SHP77 (cell line): Measurements from ENCODE around the gene GGCT.

Source experiments
- DNase-seq, 2 experiments: peaks; one replicate each; lab custom pipeline; 2025; lab: John Stamatoyannopoulos, UW

GGCT gene

DNA sequence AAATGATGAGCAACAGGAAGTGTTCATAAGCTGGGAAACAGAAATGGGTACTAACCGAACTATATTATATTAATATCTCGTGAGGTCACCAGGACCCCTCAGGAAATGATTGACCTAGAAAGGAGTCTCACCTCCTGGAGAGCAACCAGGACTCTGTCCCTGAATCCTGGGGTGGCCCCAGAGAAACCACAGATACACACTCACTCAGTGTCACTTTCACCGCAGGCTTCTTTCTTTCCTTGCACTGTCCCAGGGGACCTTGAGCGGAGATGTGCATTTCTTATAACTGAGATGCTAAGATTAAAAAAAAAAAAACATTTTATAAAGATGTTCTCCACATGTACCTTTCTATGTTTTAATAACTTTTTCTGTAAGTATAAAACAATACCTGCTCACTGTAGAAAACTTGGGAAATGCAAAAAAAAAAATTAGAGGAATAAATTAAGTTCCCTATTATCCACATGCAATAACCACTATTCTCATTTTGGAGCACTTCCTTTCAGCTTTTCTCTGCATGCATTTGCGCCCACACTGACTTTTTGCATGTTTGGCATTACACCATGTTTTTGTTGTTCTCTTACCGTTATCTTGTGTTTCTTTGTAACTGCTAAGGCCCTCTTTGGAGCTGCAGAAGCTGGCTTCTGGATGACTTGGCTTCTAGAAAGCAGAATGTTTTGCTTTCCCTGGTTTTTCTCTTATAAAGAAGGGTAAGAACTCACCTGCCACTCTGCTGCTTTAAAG, 41.1 kb downstream of the GGCT start:
- DNase-seq: no peak

GRCh38 chr7:30462179-30462578, 42.5 kb downstream of the GGCT start:
- no peak for DNase-seq

GRCh38 chr7:30460246-30460633, 44.4 kb downstream of the GGCT start:
- no peak for DNase-seq

DNA sequence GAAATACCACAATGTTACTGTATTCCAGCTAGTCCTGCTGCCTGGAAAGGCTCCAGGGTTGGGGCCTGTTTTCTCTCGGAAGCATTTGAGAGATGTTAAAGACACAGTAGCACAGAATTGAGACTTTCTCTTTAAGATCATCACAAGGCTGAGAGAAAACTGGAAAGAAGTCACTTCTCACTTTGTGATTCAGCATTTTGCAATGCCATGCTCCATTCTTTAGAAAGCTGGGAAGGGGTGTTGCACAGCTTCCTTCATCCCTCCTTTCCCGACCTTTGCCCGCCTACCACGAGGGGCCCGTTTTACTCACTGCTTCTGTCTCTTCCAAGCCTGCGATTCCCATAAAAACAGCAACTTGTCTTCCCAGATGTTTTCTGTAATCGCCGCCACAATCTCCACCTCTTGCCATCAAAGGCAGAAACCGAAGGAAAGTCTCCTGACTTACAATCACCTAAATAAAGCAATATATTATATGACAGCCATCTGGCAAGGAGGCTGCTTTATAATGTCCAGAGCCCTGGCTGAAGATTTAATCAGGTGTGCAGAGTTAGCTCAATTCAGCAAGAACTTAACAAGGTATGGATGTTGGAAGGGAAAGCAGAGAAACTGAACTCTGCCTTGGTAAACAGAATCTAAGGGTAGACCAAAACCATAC, 44.9 kb downstream of the GGCT start:
- DNase-seq: no peak

DNA sequence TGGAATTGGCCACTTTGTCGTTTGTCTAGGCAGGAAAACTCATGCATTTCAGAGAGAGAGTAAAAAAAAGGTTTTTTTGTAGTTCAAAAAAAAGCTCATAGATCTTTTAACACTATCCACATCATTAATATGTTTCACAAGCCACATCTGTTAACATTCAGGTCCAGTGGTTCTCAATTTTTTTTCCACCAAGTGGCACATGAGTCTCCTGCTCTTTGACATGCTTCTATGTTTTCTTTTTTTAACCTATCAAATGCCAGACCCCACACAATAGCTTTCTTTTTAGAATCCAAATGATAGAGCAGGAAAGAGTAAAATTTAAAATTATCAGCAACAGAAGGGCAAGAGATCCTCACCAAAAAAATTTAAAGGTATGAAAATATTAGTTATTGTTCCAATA, 46.3 kb downstream of the GGCT start:
- no peak for DNase-seq

GRCh38 chr7:30453921-30454320, 50.7 kb downstream of the GGCT start:
- DNase-seq: no peak

DNA sequence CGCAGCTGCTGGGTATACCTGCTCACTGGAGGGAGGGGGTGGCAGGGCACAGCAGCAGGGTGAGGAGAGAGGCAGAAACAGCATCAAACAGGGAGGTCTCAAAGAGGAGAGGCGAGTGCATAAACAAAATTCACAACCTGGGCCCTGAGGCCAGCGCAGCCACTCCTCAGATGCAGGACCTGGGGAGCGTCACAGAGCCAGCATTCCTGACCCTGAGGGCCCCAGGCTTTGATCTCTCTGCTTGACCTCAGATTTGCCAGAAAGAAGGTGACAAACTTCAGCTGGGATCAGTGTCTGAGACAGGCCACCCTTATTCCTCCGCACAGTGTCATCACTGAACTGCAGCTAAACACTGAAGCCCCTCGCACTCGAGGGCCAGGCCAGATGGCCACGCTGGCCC, 51.6 kb downstream of the GGCT start:
- DNase-seq: no peak

GRCh38 chr7:30452280-30452930, 52.2 kb downstream of the GGCT start:
- no peak for DNase-seq

DNA sequence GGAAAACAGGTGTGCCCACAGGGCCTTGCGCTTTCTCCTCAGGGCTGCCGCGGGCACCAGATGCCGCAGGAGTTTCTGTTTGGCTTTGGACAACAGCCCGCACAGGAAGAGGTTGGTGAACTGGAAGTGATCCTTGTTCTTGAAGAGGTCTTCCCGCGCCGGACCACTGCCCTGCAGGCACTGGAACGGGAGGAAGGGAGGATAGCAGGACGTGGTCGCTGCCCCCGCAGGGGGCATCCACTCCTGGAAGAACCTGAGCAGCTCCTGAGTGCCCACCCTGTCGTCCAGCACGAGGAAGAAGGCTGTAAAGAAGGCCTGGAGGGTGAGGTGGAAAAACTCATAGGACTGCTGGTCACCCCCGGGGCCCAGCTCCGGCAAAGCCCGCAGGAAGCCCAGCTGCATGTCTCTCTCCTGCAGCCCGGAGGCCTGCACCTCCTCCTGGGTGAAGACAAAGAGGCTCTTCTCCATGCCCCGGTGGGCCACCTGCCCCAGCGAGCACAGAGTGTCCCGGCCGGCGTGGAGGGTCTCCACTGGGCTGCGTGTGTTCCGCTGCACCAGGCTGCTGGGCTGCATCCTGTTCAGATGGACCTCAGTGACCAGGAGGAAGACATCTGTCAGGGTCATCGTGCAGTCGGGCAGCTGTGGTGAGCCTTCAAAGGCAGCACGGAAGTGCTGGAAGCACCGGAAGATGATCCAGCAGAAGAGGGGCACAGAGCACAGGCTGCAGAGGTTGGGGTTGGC, 52.9 kb downstream of the GGCT start:
- no peak for DNase-seq

DNA sequence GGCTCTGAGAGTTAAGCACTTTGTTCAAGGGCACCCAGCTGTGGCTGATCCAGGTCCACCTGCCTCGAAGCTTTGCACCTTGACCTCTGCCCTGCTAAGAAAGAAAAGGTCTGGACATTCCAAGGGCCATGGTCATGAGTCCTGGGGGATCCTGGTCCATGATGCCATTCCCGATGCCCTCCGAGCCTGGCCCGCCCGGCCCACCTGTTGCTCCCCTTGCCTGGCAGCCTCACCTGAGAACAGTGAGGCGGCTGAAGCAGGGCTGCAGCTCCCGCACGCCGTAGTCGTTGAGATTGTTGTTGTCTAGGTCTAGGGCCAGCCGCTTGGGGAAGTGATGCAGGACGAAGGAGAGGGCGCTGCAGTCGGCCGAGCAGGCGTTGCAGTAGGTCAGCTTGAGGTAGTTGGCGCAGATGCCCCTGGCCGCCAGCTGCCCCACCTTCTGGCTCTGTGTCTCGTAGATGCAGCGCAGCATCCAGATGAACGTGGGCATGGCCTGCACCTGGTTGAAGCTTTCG, 53.6 kb downstream of the GGCT start:
- no peak for DNase-seq

DNA sequence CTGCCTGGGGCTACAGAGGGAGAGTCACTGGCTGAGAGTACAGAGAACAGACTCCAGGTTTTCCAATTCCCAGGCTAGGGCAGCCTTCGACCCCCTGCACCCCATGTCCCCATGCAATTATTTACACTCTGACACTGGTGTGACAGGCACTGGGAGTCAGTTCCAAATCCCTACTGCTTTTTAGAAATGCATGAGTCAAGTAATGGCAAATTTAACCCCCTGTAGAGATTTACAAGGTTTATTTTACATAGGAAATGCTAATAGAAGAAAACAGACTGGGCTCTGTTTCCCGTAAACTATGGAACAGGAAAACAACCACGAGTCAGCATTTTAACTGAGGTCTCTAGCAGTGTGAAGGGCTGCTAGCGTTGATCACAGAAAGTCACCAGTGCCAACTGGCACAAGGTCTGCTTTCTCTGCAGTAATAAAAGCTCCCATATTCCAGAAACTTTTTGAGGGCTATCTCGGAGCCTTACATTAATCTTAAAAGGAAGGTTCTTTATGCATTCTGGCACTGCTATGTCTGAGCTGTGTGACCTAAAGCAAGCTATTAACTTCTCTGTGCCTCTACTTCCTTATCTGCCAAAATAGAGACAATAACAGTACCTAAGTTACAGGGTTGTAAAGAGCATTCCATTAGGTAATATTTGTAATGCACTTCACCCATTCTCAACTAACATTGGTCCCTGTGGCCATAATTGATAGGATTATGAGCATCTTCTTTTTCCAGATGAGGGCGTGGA, 54.2 kb downstream of the GGCT start:
- no peak for DNase-seq

GRCh38 chr7:30448461-30449189, 56.0 kb downstream of the GGCT start:
- DNase-seq: no peak

DNA sequence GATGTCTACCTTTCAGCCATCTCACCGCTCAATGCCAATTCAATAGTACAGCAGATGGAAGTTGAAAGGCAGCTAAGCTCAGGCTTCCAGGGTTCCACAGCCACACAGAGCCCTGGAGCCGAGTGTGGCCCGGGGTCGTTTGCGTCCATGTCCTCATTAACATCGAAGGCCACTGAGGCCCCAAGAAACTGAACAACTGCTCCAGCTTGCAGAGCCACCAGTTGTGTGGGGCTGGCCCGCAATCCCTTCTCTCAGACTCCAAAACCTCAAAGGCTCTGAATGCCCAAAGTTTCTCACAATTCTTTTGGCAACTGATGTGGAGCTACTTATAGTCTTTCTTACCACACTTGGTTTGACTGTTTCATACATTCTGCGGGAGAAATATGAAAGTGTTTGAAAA, 57.2 kb downstream of the GGCT start:
- DNase-seq: no peak
